ENCODE measurements around the gene KIAA1671.
"Not testable (repeated sequence)": the region's sequence is repeated elsewhere in the genome, so short reads cannot be mapped to it uniquely, and the experiment has no call there.

Gene KIAA1671

DNA sequence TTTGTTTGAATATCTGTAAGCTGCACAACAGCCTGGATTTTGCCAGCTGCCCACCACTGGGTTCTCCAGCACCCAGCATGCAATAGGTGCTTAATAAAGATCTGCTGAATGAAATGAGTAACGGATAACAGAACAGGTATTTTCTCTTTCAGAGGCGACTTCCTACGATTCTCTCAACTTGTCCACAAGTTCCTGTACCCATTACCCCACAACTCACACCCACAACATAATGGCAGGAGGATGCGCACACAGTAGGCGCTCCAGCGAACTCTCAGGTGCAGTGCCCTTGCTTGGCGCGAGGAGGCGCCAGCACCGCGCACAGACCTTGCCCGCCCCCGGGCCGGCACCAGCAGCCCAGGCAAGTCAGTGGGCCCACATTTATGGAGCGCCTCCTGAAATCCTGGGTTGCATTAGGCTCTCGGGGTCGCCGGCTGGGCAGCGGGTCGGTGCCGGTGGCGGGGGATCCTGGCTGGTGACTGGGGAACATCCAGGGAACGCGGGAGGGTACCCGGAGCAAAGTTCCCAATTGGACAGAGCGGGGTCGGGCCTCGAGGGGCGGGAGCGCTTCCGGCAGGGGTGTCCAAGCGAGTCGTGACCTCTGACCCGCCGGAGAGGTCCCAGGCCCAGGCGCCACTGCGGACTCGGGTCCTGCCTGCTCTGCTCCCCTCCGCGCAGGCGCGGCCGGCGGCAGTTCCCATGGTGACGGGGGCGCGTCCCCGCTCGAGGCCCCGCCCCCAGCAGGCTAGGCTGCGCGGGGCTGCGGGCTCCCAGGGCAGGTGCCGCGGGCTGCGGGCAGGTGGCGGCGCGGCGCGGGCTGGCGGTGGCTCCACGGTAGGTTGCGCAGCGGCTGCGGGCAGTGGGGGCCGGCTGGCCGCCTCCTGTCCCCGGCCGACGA lies at the start of gene KIAA1671:
TSS of gene KIAA1671 (plus strand) at position 775 of the 895 bp plus-strand sequence. CDS start 75,284 bp downstream, outside the sequence.
- in situ Hi-C loops (cut with MboI; ENCODE audit: low sequenced_read_pairs), result loop anchor here (5.0 kb wide), 1 partner anchor 75 kb away; no protein-coding TSS in a partner anchor
- peak; percentile 80 to 91 for DNase-seq (ENCODE audit: low spot score in 2 of 2)

DNA sequence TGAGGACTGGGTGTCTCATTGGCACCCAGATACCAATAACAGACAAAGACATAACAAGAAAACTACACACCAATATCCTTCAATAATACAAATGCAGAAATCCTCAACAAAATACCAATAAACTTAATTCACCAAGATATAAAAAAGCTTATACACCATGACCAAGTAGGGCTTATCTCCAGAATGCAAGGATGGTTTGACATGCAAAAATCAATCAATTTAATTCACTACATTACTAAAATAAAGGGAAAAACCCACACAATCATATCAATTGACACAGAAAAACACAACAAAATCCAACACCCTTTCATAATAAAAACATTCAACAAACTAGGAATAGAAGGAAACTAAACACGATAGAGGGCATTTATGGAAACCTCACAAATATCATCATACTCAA lies 46.6 kb upstream of the KIAA1671 start:
- in situ Hi-C loops (cut with MboI; ENCODE audit: low sequenced_read_pairs), result no loop called here
- no peaks in the 10 kb centered on the region for H3K36me3 ChIP-seq (replicated peaks)
- no peak for DNase-seq (ENCODE audit: low spot score in 2 of 2)
- H3K9me3 ChIP-seq, result peaks cover 2% of the 10 kb centered on the region; the same call in 1 of the 2 replicates
- H3K4me1 ChIP-seq, result no peaks in the 10 kb centered on the region
- no peaks in the 10 kb centered on the region for H3K27me3 ChIP-seq (ENCODE audit: low read depth)
- no peak overlapping the region for H3K4me3 ChIP-seq

More for the DNA sequence above, at the start of gene KIAA1671:
- Histone ChIP-seq H3K27me3 (ENCODE audit: low read depth) (no peaks in the 10 kb centered on the region), H3K4me1 (peaks cover 14% of the 10 kb centered on the region), H3K36me3 (replicated peaks) (no peaks in the 10 kb centered on the region), H3K4me3 (peak within 1 kb of the TSS; percentile 48), H3K9me3 (no peaks in the 10 kb centered on the region)

DNA sequence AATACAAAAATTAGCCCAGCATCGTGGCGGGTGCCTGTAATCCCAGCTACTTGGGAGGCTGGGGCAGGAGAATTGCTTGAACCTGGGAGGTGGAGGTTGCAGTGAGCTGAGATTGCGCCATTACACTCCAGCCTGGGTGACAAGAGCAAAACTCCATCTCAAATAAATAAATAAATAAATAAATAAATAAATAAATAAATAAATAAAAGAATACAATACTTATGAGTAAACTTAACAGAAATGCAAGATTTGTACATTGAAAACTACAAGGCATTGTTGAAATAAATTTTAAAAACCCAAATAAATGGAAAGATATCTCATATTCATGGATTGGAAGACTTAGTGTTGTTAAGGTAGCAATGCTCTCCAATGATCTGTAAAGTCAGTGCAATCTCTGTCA lies 45.4 kb upstream of the KIAA1671 start:
- H3K9me3 ChIP-seq; H3K4me1 ChIP-seq; H3K4me3 ChIP-seq; DNase-seq (ENCODE audit: low spot score in 2 of 2); in situ Hi-C loops (cut with MboI; ENCODE audit: low sequenced_read_pairs); H3K27me3 ChIP-seq (ENCODE audit: low read depth); H3K36me3 ChIP-seq (replicated peaks): not testable (repeated sequence)

DNA sequence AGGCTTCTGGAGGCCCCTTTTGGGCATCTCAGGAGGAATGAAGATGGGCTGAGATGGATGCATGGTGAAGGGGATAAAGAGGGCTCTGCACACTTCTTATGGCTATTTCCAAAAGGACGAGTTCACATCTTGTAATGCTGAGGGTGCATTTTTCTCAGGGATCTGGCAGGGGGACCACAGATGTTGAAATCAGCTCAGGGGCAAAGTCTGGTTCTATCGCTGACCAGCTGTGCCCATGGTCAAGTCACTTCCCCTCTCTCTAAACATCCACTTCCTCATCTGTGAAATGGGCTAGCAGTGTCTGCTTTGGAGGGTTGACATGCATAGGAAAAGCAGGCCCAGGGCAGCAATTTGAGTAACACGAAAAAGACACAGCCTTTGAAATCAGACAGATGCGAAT lies 32.5 kb upstream of the KIAA1671 start:
- Histone ChIP-seq H3K4me3 (no peak overlapping the region), H3K27me3 (ENCODE audit: low read depth) (no peaks in the 10 kb centered on the region), H3K4me1 (0 out of 2 replicates have a peak, but pooled peaks cover 3% of the 10 kb centered on the region), H3K9me3 (no peaks in the 10 kb centered on the region), H3K36me3 (replicated peaks) (no peaks in the 10 kb centered on the region)
- no peak for DNase-seq (ENCODE audit: low spot score in 2 of 2)
- in situ Hi-C loops (cut with MboI; ENCODE audit: low sequenced_read_pairs), result no loop called here

DNA sequence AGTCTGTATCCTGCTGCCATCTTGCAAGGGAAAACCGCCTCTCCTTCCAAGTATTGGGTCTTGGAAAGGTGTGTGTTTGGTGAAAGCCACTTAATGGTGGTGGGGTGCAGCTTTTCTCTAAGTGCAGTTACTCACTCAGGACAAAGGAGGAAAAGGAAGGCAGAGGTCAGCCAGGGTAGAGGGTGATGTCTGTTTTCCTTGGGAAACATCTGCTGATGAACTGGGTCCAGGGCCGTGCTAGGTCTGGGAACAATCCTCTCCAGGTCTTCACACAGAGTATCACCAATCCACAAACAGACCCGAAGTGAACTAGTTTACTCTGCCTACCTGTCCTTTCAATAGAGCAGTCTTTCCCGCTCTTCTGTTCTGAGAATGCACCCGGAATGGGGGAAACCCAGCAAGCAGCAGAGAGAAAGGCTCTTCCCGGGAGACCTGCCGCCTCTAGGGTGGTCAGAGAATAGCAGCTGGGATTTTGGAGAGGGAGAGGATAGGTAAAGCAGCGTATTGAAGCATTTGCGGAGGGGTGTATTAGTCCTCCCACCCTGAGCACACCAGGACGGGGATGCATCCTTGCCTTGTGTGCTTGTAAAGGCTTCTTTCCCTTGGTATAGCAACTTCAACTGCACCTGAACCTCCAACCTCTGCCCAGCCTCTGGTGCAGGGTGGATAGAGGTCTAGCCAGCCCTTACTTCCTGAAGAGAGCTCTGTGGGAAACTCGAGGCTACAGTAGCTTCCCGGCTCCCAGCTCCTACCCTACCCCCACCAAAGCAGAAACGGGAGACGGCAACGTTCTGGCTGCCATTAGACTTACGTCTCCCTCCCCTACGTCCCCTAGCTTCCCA lies 26.7 kb upstream of the KIAA1671 start:
- Histone ChIP-seq H3K4me3 (no peak overlapping the region), H3K36me3 (replicated peaks) (no peaks in the 10 kb centered on the region), H3K9me3 (no peaks in the 10 kb centered on the region), H3K4me1 (no peaks in the 10 kb centered on the region), H3K27me3 (ENCODE audit: low read depth) (peaks cover 2% of the 10 kb centered on the region; the same call in 1 of the 2 replicates)
- DNase-seq (ENCODE audit: low spot score in 2 of 2), result no peak
- in situ Hi-C loops (cut with MboI; ENCODE audit: low sequenced_read_pairs), result no loop called here

DNA sequence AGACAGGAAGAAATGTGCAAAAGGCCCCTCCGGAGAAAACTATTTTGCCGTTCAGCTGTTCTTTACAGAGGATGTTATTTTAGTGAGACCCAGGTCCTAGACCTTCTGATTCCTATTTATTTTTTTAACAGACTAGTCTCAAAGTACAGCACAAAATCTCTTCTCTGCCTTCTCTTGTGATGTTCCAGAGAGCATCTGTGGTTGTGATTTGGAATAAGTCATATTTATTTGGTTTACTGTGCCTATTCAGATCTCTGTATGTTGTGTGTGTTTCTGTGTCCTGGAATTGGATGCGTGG lies 26.1 kb upstream of the KIAA1671 start:
- Histone ChIP-seq H3K4me1 (no peaks in the 10 kb centered on the region), H3K9me3 (no peaks in the 10 kb centered on the region), H3K36me3 (replicated peaks) (no peaks in the 10 kb centered on the region), H3K4me3 (no peak overlapping the region), H3K27me3 (ENCODE audit: low read depth) (peaks cover 8% of the 10 kb centered on the region; the same call in 1 of the 2 replicates)
- in situ Hi-C loops (cut with MboI; ENCODE audit: low sequenced_read_pairs), result no loop called here
- DNase-seq (ENCODE audit: low spot score in 2 of 2), result no peak

DNA sequence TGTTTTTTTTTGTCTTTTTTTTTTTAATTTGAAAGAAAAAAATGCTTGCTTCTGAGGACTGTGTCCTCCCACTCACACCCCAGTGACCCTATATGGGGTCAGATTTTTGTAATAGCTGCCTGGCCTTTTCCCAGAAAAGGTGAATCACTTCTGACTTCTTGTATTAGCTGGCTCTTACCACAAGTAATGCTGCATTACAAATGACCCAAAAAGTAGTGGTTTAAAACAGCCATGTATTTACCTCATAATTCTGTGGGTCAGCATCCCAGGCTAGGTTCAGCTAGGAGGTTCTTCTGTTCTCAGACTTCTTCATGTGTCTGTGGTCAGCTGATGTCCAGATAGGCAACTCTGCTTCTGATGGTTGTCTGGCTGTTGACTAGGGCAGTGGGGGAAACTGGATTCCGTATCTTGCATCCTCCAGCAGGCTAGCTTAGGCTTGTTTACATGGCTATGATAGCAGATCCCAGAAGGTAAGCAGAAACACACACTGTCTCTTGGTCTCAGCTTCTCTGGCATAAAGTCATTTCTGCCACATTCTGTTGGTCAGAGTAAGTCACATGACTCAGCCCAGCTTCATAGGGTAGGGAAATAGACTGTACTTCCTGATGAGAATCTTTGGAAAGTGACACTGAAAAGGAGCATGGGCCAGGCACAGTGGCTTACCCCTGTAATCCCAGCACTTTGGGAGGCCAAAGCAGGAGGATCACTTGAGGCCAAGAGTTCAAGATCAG lies 25.5 kb upstream of the KIAA1671 start:
- no peak overlapping the region for H3K4me3 ChIP-seq
- no peaks in the 10 kb centered on the region for H3K9me3 ChIP-seq
- peaks cover 14% of the 10 kb centered on the region; the same call in 1 of the 2 replicates for H3K27me3 ChIP-seq (ENCODE audit: low read depth)
- in situ Hi-C loops (cut with MboI; ENCODE audit: low sequenced_read_pairs), result no loop called here
- no peaks in the 10 kb centered on the region for H3K36me3 ChIP-seq (replicated peaks)
- H3K4me1 ChIP-seq, result no peaks in the 10 kb centered on the region
- DNase-seq (ENCODE audit: low spot score in 2 of 2), result no peak

DNA sequence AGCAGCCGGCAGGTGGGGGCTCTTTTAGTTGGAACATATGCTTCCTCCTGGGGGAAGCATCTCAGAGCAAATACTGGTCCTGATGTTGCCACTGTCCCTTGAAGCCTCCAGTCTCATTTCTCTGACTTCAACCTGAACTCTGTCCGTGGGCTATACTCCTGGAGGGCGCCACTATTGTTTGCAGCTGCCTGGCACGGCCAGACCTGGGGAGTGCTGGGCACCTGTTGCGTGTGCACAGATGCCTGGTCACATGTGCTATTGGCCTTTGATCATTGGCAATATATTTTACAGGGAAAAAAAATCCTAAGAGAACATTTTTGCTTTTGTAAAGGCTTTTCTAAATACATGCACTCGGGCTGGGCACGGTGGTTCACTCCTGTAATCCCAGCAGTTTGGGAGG lies 24.2 kb upstream of the KIAA1671 start:
- H3K36me3 ChIP-seq (replicated peaks), result no peaks in the 10 kb centered on the region
- peaks cover 15% of the 10 kb centered on the region; the same call in 1 of the 2 replicates for H3K27me3 ChIP-seq (ENCODE audit: low read depth)
- H3K4me1 ChIP-seq, result no peaks in the 10 kb centered on the region
- H3K4me3 ChIP-seq, result no peak overlapping the region
- in situ Hi-C loops (cut with MboI; ENCODE audit: low sequenced_read_pairs), result no loop called here
- H3K9me3 ChIP-seq, result no peaks in the 10 kb centered on the region
- DNase-seq (ENCODE audit: low spot score in 2 of 2), result no peak

DNA sequence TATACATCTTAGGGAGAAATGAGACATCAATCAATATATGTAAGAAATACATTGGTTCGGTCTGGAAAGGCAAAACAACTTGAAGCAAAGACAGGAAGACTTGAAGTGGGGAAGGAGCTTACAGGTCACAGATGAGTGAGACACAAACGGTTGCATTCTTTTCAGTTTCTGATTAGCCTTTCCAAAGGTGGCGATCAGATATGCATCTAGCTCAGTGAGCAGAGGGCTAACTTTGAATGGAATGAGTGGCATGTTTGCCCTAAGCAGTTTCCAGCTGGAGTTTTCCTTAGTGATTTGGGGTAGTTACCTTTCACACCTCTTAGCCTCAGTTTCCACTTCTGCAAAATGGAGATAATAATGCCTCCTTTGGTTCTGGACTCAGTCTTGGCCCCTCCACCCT lies 21.8 kb upstream of the KIAA1671 start:
- Histone ChIP-seq H3K4me1 (no peaks in the 10 kb centered on the region), H3K36me3 (replicated peaks) (no peaks in the 10 kb centered on the region), H3K27me3 (ENCODE audit: low read depth) (peaks cover 25% of the 10 kb centered on the region), H3K9me3 (no peaks in the 10 kb centered on the region), H3K4me3 (no peak overlapping the region)
- in situ Hi-C loops (cut with MboI; ENCODE audit: low sequenced_read_pairs), result no loop called here
- DNase-seq (ENCODE audit: low spot score in 2 of 2), result no peak

DNA sequence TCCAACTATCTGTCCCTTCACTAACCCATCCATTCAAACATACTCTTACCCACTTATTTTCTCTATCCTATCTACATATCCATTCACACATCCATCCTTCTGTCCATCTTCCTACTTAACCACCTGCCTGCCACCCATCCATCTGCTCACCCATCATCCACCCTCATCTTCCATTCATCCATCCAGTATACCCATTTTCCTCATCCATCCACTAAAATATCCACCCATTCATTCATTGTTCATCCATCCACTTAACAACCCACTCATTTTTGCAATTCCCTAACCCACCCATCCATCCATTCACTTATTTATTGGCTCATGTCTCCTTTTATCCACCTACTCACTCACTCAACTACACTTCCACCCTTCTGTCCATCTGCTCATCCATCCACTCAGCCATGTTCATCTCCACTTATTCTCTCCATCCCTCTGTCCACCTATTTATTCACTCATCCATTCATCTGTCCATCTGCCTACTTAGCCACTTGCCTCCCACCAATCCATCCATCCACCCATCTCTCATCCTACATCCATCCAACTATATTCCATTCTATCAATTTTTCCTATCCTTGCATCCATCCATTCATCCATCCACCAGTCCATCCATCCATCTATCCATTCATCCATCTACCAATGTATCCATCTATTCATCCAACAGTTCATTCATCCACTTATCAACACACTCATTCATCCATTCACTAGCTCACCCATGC lies 16.6 kb upstream of the KIAA1671 start:
- DNase-seq (ENCODE audit: low spot score in 2 of 2), result no peak
- no peaks in the 10 kb centered on the region for H3K36me3 ChIP-seq (replicated peaks)
- in situ Hi-C loops (cut with MboI; ENCODE audit: low sequenced_read_pairs), result no loop called here
- H3K4me3 ChIP-seq, result no peak overlapping the region
- no peaks in the 10 kb centered on the region for H3K9me3 ChIP-seq
- H3K27me3 ChIP-seq (ENCODE audit: low read depth), result peaks cover 22% of the 10 kb centered on the region
- H3K4me1 ChIP-seq, result no peaks in the 10 kb centered on the region

DNA sequence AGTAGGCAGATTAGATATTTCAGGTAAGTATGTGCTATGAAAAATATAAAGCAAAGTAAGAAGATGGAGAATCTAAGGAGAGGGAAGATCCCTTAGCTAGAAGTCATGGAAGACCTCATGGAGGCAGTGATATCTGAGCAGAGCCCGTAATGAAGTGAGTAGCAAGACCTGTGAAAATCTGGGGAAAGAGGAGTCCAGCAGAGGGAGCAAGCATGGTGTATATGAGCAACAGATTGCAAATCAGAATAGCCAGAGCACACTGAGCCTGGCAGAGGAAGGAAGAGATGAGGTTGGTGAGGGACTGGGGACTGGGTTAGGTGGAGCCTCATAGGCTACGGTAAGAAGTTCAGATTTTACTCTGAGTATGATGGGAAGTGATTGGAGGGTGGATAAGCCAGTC lies 15.4 kb upstream of the KIAA1671 start:
- DNase-seq (ENCODE audit: low spot score in 2 of 2), result no peak
- Histone ChIP-seq H3K4me3 (no peak overlapping the region), H3K36me3 (replicated peaks) (no peaks in the 10 kb centered on the region), H3K9me3 (no peaks in the 10 kb centered on the region), H3K27me3 (ENCODE audit: low read depth) (peaks cover 10% of the 10 kb centered on the region), H3K4me1 (no peaks in the 10 kb centered on the region)
- in situ Hi-C loops (cut with MboI; ENCODE audit: low sequenced_read_pairs), result no loop called here

DNA sequence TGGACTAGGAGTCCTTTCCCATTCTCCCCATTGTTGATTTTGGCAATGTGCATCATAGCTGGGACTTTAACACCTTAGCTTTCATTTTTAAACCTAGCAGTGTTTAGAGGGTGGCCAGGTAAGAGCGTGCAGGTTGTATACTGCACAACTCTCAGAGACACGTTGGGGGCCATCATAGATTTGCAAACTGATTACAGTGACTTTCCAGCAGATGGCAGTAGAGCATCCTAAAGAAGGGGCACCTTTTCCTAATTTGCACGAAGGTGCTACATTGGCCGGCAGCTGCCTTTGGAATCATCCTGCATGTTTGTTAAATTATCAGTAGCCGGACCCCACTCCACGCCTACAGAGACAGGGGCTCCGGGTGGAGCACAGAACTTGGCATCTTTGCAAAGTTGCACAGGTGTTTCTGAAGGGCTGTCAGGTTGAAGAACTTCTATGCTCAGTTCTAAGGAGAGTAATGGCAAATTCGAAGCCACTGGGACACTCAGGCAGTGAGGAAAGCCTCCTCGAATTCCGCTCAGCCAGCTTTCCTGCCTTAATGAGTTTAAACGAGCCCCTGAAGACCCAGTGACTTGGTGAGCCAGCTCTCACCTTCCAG lies 13.7 kb upstream of the KIAA1671 start:
- H3K4me1 ChIP-seq, result no peaks in the 10 kb centered on the region
- in situ Hi-C loops (cut with MboI; ENCODE audit: low sequenced_read_pairs), result no loop called here
- DNase-seq (ENCODE audit: low spot score in 2 of 2), result peak; percentile 54 to 64

DNA sequence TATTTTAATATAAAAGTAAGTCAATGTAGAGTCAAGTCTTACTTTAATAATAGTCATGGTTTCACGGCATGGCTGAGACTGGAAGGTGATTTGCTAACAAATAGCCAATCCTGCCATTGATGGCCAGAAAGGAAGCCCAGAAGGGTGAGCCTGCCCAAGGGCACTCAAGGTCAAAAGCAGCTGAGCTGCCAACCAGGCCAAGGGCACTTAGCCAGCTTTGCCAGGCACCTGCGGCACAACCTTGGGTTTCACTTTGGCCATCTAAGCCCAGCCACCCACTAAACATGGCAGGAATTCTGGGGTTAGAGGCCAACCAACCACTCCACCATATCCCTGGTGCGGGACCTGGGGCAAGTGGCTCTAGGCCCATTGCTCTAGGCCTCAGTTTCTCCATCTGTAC lies 10.2 kb upstream of the KIAA1671 start:
- in situ Hi-C loops (cut with MboI; ENCODE audit: low sequenced_read_pairs), result no loop called here
- no peak for DNase-seq (ENCODE audit: low spot score in 2 of 2)
- H3K9me3 ChIP-seq, result no peaks in the 10 kb centered on the region
- no peaks in the 10 kb centered on the region for H3K4me1 ChIP-seq
- no peak overlapping the region for H3K4me3 ChIP-seq
- no peaks in the 10 kb centered on the region for H3K36me3 ChIP-seq (replicated peaks)
- H3K27me3 ChIP-seq (ENCODE audit: low read depth), result no peaks in the 10 kb centered on the region

More for the DNA sequence above, 13.7 kb upstream of the KIAA1671 start:
- Histone ChIP-seq H3K36me3 (replicated peaks) (no peaks in the 10 kb centered on the region), H3K9me3 (no peaks in the 10 kb centered on the region), H3K4me3 (no peak overlapping the region), H3K27me3 (ENCODE audit: low read depth) (peaks cover 10% of the 10 kb centered on the region)

All from HAP-1 (cell line).